ENCODE results near the gene BTBD8.

Gene BTBD8

GRCh38 chr1:92091625-92092024, 11.5 kb downstream of the BTBD8 start:
- DNase-seq (ENCODE audit: low read depth), result no peak
- no peak overlapping the region for H3K4me3 ChIP-seq (ENCODE audit: low read length)
- TF ChIP-seq CTCF (conservative IDR thresholded peaks at IDR 0.05; ENCODE audit: low read length), result no peak

- no peak for TF ChIP-seq CTCF (conservative IDR thresholded peaks at IDR 0.05; ENCODE audit: low read length)
- no peak overlapping the region for H3K4me3 ChIP-seq (ENCODE audit: low read length)
- no peak for DNase-seq (ENCODE audit: low read depth)
Observed at GRCh38 chr1:92094090-92094489, 13.9 kb downstream of the BTBD8 start.

- TF ChIP-seq CTCF (conservative IDR thresholded peaks at IDR 0.05; ENCODE audit: low read length), result no peak
- no peak for DNase-seq (ENCODE audit: low read depth)
- no peak overlapping the region for H3K4me3 ChIP-seq (ENCODE audit: low read length)
Observed at GRCh38 chr1:92094595-92094994, 14.4 kb downstream of the BTBD8 start.

- H3K4me3 ChIP-seq (ENCODE audit: low read length), result no peak overlapping the region
- DNase-seq (ENCODE audit: low read depth), result no peak
- TF ChIP-seq CTCF (conservative IDR thresholded peaks at IDR 0.05; ENCODE audit: low read length), result no peak
Observed at GRCh38 chr1:92095874-92096273, 15.7 kb downstream of the BTBD8 start.

GRCh38 chr1:92096317-92096716, 16.2 kb downstream of the BTBD8 start:
- DNase-seq (ENCODE audit: low read depth), result peak; percentile 9
- no peak overlapping the region for H3K4me3 ChIP-seq (ENCODE audit: low read length)
- TF ChIP-seq CTCF (conservative IDR thresholded peaks at IDR 0.05; ENCODE audit: low read length), result no peak

GRCh38 chr1:92105546-92106081, 25.5 kb downstream of the BTBD8 start:
- DNase-seq (ENCODE audit: low read depth), result no peak
- no peak for TF ChIP-seq CTCF (conservative IDR thresholded peaks at IDR 0.05; ENCODE audit: low read length)
- no peak overlapping the region for H3K4me3 ChIP-seq (ENCODE audit: low read length)

- DNase-seq (ENCODE audit: low read depth), result no peak
- no peak overlapping the region for H3K4me3 ChIP-seq (ENCODE audit: low read length)
- no peak for TF ChIP-seq CTCF (conservative IDR thresholded peaks at IDR 0.05; ENCODE audit: low read length)
Observed at GRCh38 chr1:92108631-92109030, 28.5 kb downstream of the BTBD8 start.

Measured in AG10803 (cell line).